Loucy (cell line): ENCODE data around the gene RPL13.

Source experiments
- CTCF ChIP-seq: fragments of 200-600 bp; sonication (generic); conservative IDR thresholded peaks from 2 replicates; pipeline ENCODE4 v1.5.1; 2014; ENCODE audit warnings: mild to moderate bottlenecking, antibody characterized with exemption, low read length
- EZH2phosphoT487 ChIP-seq: fragments of 200-600 bp; IDR thresholded peaks from 2 replicates; pipeline ENCODE4 v1.6.1; 2018; ENCODE audit warnings: antibody characterized with exemption, mild to moderate bottlenecking, moderate library complexity, borderline replicate concordance

GRCh38 chr16:89574681-89575246 lies 14.3 kb downstream of the RPL13 start:
- TF ChIP-seq CTCF (no peak), EZH2phosphoT487 (no peak)
